Upper lobe of right lung (tissue), 1 donor: ENCODE data around the gene SLC10A7. TPM values are rescaled to one million over a fixed set of nuclear protein-coding genes. Genes with fewer than 3 reads are reported as not detected.

Source experiments
- ATAC-seq: fragments of 200-7000 bp; cut with Tn5 transposase; one replicate; pipeline ENCODE4 v1.9.1; 2020; ENCODE audit warnings: mild to moderate bottlenecking, moderate library complexity
- DNase-seq: peaks from one replicate; pipeline ENCODE4 v3.0.0-alpha.2; 2020
- H3K27ac ChIP-seq: fragments of 200-600 bp; one replicate; pipeline ENCODE4 v1.8.0; 2022
- H3K27me3 ChIP-seq: fragments of 200-600 bp; one replicate; pipeline ENCODE4 v1.8.0; 2022; ENCODE audit warnings: mild to moderate bottlenecking
- H3K36me3 ChIP-seq: fragments of 200-600 bp; one replicate; pipeline ENCODE4 v1.8.0; 2022
- H3K4me1 ChIP-seq: fragments of 200-600 bp; one replicate; pipeline ENCODE4 v1.8.0; 2022
- H3K4me3 ChIP-seq: fragments of 200-600 bp; one replicate; pipeline ENCODE4 v1.8.0; 2022; ENCODE audit warnings: mild to moderate bottlenecking
- H3K9me3 ChIP-seq: fragments of 200-600 bp; one replicate; pipeline ENCODE4 v1.8.0; 2022
- intact Hi-C: fragments of 100-400 bp; cut with DNase I; formaldehyde crosslinking; loops from one replicate; pipeline ENCODE4 v1.11.0; 2022
- total RNA-seq: library from RNA; stranded (reverse); fragmentation: NEBNext Ultra II Directional; extraction: Animal tissue kit (Norgen Biotek cat#: 25700); gene quantifications from one replicate; pipeline ENCODE4 v1.2.1, GENCODE V29; 2021
- TF ChIP-seq, protein P1 (sequence below): fragments of 200-600 bp; IDR thresholded peaks from one replicate; pipeline ENCODE4 v1.8.0; 2022; ENCODE audit warnings: antibody characterized with exemption
- donor health status: DM: no; HTN: yes; CAD: no; lungs with severe emphysema.

Gene SLC10A7
- total RNA-seq, 1 donor from 2014 or later, result 19.3 TPM

DNA sequence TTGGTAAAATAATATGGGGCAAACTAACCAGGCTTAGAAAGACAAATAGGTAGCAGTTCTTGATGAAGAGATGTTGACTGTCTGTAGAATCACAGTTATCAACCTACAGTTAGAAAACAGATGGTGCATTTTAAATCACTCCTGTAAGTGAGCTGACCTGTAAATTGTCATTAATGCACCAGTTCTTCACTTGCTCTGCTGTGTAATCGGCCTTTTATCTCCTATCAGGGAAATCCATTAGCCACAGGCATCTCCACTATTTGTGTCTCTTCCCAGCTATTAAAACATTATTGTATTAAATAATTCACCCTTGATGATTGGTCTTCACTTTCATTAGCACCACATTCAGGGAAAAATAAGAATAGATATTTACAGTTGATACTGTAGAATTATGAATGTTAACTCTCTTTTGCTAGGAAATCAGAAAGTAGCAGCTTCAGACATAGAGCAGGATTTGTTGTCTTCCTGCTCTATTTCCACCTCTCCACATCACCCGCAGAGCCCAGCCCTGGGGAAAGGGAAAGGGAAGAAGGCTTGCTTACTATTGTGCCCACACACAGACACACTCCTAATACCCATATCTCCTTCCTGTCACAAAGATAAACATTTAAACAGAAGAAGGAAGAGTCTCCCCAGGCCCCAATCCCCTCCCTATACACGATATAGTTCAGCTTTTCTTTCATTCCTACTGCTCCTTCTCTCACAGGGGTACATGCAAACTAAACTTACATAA is 210.3 kb downstream of the SLC10A7 start:
- Histone ChIP-seq H3K36me3 (no peaks in the 10 kb centered on the region), H3K4me1 (no peaks in the 10 kb centered on the region), H3K27ac (no peak overlapping the region), H3K9me3 (no peaks in the 10 kb centered on the region), H3K4me3 (no peak overlapping the region), H3K27me3 (no peaks in the 10 kb centered on the region)
- TF ChIP-seq, protein P1, sequence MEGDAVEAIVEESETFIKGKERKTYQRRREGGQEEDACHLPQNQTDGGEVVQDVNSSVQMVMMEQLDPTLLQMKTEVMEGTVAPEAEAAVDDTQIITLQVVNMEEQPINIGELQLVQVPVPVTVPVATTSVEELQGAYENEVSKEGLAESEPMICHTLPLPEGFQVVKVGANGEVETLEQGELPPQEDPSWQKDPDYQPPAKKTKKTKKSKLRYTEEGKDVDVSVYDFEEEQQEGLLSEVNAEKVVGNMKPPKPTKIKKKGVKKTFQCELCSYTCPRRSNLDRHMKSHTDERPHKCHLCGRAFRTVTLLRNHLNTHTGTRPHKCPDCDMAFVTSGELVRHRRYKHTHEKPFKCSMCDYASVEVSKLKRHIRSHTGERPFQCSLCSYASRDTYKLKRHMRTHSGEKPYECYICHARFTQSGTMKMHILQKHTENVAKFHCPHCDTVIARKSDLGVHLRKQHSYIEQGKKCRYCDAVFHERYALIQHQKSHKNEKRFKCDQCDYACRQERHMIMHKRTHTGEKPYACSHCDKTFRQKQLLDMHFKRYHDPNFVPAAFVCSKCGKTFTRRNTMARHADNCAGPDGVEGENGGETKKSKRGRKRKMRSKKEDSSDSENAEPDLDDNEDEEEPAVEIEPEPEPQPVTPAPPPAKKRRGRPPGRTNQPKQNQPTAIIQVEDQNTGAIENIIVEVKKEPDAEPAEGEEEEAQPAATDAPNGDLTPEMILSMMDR, result no peak
- ATAC-seq (no peak), DNase-seq (no peak)
- intact Hi-C loops, result no loop called here

- H3K36me3 ChIP-seq, result no peaks in the 10 kb centered on the region
- H3K27me3 ChIP-seq, result no peaks in the 10 kb centered on the region
- no peaks in the 10 kb centered on the region for H3K9me3 ChIP-seq
- no peak overlapping the region for H3K27ac ChIP-seq
- no peak for ATAC-seq
- TF ChIP-seq, protein P1, result no peak
- no peak overlapping the region for H3K4me3 ChIP-seq
- intact Hi-C loops, result no loop called here
- no peaks in the 10 kb centered on the region for H3K4me1 ChIP-seq
- no peak for DNase-seq
Observed at GRCh38 chr4:146310319-146311021, 211.3 kb downstream of the SLC10A7 start.

DNA sequence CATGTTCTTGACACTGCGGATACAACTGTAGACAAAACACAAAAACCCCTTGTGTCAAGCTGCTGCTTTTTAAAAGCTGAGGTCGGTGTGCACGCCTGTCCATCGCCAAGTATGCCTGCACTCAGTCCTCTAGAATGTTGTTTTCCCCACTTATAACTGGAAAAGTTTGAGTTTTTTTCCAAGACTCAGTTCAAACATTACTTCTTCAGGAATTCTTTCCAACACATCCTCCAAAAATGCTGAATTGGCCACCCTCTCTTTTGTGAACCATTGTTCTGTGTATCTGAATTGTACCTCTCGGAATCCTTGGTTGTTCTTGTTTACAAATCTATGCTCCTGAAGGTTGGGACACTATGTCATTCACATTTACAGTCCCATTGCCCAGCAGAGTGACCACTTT is 212.8 kb downstream of the SLC10A7 start:
- Histone ChIP-seq H3K4me3 (no peak overlapping the region), H3K36me3 (no peaks in the 10 kb centered on the region), H3K4me1 (no peaks in the 10 kb centered on the region), H3K27me3 (no peaks in the 10 kb centered on the region), H3K9me3 (no peaks in the 10 kb centered on the region), H3K27ac (no peak overlapping the region)
- no peak for ATAC-seq
- TF ChIP-seq, protein P1, result no peak
- no peak for DNase-seq
- intact Hi-C loops, result no loop called here

DNA sequence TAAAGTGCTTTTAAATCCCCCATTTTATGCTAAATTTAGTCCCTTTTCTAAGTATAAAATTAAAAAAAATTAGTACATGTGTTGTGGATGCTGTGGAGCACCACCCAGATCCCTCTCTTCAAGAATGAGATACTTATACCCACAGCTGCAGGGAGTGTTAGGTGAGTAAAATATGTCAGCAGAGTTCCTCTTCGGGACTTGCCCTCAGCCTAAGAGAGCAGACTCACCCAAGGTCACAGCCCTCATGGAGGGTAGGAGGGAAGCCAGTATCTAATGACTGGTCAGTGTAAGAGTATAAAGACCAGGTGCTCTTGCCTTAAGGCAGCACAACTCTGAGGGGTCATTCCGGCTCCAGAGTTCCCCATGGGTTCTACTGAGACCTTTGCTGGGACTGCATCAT is 218.9 kb downstream of the SLC10A7 start:
- Histone ChIP-seq H3K36me3 (no peaks in the 10 kb centered on the region), H3K27ac (no peak overlapping the region), H3K27me3 (no peaks in the 10 kb centered on the region), H3K4me3 (no peak overlapping the region), H3K9me3 (no peaks in the 10 kb centered on the region), H3K4me1 (no peaks in the 10 kb centered on the region)
- no peak for ATAC-seq
- no peak for DNase-seq
- TF ChIP-seq, protein P1, result no peak
- intact Hi-C loops, result no loop called here

DNA sequence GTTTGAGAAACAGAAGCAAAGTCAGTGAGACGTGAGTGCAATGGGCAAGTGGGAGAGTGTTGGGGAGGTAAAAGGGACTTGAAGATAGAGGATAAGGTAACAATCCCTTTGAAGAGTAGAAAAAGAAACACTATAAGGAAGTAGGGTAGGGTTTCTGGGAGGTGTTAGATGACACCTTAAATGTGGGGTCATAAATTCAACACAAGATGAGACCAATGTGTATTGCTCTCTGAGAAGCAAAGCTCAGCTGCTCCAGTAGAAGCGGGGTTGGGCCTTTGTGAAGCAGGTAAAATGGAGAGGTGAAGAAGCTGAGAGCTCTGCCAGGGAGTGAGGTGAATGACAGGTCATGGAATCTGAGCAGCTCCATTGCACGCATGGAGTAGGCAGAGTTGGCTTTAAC is 222.1 kb downstream of the SLC10A7 start:
- Histone ChIP-seq H3K9me3 (no peaks in the 10 kb centered on the region), H3K27me3 (no peaks in the 10 kb centered on the region), H3K36me3 (no peaks in the 10 kb centered on the region), H3K4me3 (no peak overlapping the region), H3K27ac (no peak overlapping the region), H3K4me1 (no peaks in the 10 kb centered on the region)
- intact Hi-C loops, result no loop called here
- TF ChIP-seq, protein P1, result no peak
- DNase-seq, result no peak
- ATAC-seq, result no peak
